Stimulated activated CD8-positive, alpha-beta memory T cell treated with anti-CD3 and anti-CD28 coated beads, Interleukin-2, amount 100 ng/mL, for 48 hours (primary cell): ENCODE results near the gene BORCS5.

Experiments used
- DNase-seq, 2 donors: peaks; one replicate each; pipeline ENCODE4 v3.0.0-alpha.2; 2020; ENCODE audit warnings: low read depth in 2 of 2

BORCS5 gene

GRCh38 chr12:12513416-12514006, 156.6 kb downstream of the BORCS5 start:
- DNase-seq: no peak

GRCh38 chr12:12518464-12518845, 161.6 kb downstream of the BORCS5 start:
- no peak for DNase-seq

GRCh38 chr12:12518919-12519318, 162.0 kb downstream of the BORCS5 start:
- DNase-seq: no peak
